SIG-M5 (cell line): ENCODE results near the gene EGFR.

Source experiments
- DNase-seq: peaks from one replicate; lab custom pipeline; 2025; lab: John Stamatoyannopoulos, UW

The EGFR gene

DNA sequence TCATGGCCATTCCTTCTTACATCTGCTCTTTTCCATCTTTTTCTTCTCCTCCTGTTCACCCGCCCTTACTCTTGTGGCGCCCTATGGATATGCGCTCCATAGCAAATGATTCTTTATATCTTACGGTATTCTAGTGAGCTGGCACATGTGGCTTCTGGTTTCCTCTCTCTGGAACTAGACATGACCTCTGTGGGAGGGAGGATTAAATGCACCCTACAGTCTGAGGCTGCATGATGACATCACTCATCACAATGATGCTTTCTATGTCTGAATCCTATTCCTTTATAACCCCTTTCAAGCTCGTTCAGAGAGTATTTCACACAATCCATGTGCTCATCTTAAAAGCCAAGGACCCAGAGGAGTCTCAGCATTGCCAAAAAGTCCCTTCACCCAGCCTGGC, 153.3 kb downstream of the EGFR start:
- no peak for DNase-seq

DNA sequence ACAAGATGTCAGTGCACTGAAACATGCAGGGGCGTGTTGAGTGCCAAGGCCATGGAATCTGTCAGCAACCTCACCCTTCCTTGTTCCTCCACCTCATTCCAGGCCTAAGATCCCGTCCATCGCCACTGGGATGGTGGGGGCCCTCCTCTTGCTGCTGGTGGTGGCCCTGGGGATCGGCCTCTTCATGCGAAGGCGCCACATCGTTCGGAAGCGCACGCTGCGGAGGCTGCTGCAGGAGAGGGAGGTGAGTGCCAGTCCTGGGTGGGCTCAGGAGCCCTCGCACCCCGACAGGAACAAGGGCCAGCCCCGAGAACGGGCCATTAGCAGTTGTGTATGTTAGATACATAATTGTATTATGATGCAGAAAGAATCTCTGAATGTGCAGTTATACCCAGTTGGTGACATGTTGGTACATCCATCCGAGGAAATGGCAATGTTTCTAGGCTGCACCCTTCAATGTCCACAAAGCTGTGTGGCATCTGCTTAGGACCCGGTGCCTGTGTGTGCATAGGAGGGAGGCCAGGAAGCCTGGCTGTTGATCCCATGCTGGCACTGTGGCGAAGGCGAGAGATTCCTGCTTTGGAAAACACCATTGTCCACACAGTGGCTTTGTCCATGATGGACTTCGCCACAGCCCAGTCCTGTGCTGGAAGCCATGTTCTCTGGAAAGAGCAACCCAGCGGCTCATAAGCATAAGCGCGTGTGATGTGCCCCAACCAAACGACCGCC, 154.2 kb downstream of the EGFR start:
- DNase-seq, result no peak

DNA sequence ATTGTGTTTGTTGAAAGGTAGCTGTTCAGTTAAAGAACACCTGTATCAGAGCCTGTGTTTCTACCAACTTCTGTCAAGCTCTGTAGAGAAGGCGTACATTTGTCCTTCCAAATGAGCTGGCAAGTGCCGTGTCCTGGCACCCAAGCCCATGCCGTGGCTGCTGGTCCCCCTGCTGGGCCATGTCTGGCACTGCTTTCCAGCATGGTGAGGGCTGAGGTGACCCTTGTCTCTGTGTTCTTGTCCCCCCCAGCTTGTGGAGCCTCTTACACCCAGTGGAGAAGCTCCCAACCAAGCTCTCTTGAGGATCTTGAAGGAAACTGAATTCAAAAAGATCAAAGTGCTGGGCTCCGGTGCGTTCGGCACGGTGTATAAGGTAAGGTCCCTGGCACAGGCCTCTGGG, 154.9 kb downstream of the EGFR start:
- DNase-seq, result no peak

DNA sequence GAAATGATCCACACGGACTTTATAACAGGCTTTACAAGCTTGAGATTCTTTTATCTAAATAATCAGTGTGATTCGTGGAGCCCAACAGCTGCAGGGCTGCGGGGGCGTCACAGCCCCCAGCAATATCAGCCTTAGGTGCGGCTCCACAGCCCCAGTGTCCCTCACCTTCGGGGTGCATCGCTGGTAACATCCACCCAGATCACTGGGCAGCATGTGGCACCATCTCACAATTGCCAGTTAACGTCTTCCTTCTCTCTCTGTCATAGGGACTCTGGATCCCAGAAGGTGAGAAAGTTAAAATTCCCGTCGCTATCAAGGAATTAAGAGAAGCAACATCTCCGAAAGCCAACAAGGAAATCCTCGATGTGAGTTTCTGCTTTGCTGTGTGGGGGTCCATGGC, 155.6 kb downstream of the EGFR start:
- DNase-seq, result no peak

DNA sequence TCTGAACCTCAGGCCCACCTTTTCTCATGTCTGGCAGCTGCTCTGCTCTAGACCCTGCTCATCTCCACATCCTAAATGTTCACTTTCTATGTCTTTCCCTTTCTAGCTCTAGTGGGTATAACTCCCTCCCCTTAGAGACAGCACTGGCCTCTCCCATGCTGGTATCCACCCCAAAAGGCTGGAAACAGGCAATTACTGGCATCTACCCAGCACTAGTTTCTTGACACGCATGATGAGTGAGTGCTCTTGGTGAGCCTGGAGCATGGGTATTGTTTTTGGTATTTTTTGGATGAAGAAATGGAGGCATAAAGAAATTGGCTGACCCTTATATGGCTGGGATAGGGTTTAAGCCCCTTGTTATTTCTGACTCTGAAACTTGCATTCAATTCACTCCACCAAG, 156.0 kb downstream of the EGFR start:
- no peak for DNase-seq

DNA sequence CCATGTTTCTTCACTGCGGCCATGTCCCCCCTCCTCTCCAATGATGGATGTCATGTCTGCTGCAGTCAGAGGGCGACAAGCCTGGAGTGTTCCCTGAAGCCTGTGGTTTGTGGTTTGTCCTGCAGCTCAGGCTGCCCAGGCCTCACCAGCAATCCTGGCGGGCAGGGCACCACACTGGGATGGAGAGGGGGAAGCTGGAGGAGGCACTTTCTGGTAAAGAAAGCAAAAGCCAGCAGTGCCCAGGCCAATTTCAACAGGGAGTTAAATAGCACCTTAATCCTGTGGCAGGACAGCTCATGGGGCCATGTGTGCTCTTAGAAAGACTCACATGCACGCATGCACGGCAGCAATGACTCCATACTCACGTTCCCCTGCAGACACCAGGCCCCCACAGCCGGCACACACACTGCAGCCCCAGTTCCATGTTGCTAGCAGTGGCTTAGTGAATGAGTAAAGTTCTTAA, 158.3 kb downstream of the EGFR start:
- no peak for DNase-seq

DNA sequence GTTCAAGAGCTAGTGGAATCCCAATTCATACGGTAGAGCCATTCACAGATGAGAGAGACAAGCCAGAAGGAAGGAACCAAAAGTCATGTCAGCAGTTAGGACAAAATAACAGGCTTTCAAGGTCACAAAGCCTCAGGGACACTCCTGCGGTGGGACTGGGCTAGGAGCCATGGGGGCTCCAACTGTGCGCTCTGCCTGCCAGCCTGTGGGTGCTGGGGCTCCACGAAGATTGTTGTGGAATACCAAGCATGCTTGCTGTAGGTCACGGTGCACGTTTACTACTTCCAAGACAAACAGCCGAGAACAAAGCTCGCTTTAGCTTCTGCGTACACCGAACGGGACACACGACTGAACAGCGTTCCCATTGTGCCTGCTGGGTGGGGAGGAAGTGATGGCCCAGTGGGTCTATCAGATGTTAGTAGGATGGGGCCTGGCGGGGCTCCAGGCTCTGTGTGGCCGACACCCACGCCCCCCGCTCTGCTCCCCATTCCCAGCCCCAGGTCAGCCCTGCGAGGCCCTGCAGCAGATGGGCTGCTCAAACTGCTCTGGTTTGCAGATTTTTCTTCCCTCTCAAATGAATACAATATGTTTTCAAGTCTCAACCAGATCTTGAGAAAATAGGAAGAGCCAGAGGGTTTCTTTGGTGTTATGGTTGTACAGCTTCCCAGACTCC, 158.9 kb downstream of the EGFR start:
- no peak for DNase-seq

DNA sequence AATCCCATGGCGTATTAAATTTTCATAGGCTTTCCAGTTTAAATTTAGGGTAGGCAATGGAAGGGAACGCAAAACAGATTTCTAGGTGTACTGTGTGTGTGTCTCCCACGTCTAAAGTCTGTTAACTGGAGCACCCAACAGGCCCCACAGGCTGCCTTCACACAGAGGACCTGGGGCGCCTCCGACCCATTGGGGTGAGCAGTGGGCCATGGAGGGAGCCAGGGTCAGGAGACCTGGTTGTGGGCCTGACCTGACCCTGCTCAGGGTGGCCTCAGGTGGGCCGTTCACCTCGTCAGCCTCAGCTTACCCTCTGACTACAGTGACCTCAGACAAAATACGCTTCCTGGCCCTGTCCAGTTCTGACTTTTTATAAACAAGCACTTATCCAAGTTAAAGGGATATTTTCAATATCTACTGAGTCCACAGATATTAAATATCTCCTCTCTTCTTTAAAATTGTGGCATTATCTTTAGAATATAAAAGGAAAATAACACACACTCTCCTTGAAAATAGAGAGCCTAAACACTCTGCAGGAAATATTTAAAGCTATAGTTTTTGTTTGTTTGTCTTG, 159.6 kb downstream of the EGFR start:
- DNase-seq, result no peak

DNA sequence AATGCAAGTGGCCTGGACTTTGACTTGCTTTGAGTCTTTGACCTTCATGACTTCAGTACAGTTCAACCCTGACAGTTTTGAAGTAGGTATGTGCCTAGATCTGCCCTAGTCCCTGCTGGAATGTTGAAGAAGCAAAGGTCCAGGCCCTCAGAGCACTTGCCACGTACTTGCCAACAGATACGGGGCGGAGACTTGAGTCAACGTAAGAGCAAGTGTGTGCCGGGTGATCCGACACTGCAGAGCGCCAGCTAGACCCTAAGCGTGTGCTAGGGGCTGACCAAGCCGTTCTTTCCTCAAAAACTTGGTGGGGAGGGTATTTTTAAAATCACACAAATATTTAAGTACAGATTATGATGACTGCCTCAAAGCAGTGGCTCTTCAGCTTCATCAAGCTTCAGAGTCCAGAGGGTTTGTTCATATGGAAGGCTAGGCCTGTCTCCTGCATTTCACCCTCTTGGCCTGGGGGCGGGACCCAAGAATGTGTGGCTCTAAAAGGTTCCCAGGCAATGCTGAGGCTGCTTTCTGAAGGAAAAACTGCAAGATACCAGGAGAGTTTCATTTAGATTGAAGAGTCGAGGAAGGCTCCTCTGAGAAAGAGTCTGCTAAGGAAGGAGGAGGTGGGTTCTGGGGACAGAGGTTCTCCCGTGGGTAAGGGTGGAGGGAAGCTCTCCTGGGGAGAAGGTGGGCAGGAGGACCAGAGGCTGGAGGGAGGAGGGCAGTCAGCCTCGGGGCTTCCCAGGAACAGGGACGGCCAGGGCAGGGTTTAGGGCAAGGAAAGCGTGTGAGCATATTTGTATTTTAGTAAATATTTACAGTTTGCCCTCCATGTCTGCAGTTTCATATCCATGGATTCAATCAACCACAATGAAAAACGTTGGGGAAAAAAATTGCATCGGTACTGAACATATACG, 160.3 kb downstream of the EGFR start:
- DNase-seq, result no peak

DNA sequence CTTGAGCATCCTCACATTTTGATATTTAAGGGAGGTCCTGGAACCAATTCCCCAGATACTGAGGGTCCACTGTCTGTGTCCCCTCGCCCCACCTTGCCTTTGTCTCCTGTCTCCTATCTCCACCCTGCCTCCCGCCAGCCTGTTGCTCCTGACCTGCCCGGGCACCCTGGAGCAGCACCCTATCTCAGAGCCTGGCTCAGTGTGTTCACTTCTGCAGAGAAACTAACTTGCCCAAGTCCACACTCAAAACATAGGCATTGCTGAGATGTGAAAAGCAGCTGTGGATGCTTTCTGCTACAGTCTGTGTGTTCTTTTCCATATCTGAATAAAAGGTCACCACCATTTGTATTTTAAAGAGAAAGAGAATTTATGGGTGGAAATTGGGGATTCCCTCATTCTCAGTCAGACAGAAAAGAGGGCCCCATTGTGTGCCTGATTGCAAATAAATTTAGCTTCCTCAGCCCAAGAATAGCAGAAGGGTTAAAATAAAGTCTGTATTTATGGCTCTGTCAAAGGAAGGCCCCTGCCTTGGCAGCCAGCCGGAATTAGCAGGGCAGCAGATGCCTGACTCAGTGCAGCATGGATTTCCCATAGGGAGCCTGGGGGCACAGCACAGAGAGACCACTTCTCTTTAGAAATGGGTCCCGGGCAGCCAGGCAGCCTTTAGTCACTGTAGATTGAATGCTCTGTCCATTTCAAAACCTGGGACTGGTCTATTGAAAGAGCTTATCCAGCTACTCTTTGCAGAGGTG, 161.3 kb downstream of the EGFR start:
- DNase-seq, result no peak

DNA sequence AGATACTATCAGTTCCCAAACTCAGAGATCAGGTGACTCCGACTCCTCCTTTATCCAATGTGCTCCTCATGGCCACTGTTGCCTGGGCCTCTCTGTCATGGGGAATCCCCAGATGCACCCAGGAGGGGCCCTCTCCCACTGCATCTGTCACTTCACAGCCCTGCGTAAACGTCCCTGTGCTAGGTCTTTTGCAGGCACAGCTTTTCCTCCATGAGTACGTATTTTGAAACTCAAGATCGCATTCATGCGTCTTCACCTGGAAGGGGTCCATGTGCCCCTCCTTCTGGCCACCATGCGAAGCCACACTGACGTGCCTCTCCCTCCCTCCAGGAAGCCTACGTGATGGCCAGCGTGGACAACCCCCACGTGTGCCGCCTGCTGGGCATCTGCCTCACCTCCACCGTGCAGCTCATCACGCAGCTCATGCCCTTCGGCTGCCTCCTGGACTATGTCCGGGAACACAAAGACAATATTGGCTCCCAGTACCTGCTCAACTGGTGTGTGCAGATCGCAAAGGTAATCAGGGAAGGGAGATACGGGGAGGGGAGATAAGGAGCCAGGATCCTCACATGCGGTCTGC, 162.2 kb downstream of the EGFR start:
- DNase-seq, result no peak

DNA sequence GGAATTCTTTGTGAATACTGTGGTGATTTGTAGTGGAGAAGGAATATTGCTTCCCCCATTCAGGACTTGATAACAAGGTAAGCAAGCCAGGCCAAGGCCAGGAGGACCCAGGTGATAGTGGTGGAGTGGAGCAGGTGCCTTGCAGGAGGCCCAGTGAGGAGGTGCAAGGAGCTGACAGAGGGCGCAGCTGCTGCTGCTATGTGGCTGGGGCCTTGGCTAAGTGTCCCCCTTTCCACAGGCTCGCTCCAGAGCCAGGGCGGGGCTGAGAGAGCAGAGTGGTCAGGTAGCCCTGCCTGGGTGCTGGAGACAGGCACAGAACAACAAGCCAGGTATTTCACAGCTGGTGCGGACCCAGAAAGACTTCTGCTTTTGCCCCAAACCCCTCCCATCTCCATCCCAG, 162.9 kb downstream of the EGFR start:
- DNase-seq, result no peak

DNA sequence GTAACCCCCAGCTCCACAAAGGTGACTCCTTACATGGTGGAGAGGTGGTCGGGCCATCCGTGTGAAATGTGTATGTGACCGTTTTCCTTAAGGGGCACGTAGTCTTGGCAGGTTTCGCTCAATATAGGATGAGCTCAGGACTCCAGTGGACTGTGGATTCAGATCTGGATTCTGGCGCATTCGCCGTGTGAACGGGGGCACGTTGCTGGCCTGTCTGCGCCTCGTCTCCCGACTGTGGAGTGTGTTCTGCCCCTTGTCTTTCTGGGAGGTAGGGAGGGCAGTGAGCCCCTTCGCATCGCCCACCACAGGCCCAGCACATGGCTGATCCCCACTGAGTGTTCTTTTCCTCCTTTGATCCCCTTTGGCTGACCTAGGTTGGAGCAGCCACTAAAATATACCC, 165.1 kb downstream of the EGFR start:
- DNase-seq, result no peak

DNA sequence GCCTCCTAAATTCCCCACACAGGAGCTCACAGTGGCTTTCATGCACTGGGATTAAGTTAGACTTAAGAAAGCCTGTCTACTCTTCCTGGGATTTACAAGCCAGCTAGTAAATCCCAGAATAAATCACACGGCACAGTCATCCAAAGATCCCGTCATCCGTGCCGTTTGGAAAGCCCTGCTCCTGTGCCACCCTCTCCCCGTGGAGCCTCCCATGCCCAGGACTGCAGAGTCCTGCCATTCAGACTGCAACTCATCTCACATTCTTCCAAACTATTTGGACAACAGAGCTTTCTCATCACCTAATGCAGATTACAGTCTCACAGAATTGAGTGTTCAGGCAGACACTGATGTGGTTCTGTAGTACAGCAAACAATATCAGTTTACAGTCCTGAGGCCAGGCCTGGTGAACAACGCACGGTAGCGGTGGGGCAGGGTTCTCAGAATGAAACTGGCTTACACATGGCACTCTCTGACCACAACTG, 166.5 kb downstream of the EGFR start:
- DNase-seq, result no peak

DNA sequence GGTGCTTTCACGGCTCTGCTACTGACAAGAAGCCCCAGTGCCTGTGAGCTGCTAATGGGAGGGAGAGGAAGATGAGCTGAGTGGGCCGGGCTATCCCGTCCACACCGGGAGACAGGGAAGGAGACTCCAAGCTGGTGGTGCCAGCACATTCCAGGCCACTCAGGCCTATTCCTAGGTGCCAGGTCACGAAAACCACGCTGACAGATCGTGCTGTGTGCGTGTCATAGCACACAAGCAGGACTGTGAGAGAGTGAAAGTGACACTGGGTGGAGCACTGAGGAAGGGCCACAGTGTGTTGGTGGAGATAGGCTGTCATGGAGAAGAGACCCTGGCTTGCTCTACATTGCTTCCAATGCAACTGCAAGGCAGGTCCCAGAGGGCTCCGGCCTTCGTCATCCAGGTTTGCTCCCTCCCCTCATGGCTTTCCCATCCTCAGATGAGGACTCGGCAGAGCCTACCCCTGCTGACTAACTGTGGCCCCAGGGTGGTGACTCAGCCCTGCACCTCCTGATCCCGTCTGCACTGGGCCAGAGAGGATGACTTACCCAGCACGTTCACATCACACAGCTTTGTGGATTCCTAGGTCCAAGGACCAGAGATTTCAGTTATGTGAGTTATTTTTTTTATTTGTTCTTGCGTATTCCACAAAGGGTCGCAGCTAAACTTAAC, 167.3 kb downstream of the EGFR start:
- DNase-seq, result no peak

DNA sequence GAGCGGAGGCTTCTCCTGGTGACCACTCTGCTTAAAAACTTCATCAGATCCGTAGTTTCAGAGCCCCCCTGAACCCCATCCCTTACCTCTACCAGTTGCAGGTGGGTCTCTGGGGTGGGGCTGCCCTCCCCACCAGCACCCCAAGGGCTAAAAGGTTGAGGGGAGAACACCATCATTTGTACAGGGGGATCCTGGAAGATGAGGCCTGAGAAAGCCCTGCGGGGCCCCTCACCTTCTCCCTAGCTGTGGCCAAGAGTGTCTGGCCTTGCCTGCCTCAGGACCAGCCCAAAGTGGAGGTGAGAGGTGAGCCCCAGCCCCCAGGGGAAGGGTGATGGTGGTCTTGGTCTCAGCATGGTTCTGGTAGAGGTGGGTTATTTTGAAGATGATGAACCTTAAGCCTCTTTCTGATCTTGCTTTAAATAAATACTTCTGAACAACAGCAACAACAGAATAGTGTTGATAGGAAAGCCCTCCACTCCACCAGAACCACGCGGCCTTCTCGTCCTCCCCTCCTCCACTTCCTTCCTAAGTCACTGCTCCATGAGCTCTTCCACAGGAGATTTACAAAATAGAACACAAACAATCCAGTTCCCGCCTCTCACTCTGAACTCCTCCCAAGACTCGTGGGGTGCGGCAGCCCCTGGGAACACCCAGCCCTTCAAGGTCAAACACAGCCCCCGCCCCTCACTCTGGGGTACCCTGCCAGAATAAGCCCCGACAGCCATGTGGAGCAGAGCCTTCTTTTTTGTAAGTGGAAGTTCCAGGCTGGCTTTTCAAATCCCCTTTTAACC, 169.1 kb downstream of the EGFR start:
- DNase-seq, result no peak

DNA sequence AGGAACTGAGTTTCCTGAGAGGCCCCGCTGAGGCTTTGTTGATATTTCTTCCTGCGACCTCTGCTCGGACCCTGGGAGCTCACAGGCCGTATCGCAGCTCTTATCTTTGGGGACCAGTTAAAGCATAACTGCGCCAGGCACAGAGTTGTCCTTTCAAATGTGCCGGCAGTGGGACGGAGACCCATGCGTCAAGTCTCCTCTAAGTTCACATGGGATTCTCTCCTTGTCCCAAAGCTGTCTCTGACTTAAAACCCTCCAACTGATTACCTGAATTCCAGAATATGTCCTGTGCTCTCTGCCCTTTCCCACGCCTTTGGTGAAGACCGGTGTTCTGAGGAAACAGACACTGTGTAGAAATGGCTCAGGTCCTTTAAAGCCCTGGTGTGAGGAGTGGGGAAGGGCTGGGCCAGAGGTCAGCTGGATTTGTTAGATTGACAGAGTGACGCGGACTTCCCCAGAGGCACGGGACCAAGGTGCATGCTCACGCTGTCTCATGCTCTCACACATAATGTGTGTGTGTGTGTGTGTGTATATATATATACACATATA, 169.8 kb downstream of the EGFR start:
- DNase-seq, result no peak

DNA sequence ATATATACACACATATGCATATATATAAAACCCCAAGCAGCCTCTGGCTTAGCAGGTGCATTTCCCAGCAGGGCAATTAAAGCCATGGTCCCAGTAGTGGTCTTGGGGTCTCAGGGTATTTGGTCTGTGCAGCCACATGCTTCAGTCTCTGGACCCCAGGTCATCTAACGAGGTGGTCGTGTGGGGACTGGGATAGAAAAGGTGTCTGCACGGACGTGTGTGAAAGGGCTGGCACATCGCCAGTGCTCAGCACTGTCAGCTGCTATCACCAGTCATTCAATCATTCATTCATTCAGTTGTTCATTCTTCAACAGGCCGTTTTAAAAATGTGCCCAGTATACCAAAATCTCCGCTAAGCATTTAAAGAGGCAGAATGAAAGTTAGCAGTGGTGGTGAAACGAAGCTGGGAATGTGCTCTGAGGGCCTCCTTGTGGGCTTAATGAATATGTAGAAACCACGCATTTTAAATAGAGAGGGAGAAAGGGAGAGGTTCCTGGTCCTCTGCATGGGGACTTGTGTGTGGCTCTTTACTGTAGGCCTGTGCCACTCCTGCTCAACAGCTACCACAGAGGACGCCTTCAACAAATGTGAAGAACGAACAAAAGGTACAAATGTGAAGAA, 170.4 kb downstream of the EGFR start:
- no peak for DNase-seq

DNA sequence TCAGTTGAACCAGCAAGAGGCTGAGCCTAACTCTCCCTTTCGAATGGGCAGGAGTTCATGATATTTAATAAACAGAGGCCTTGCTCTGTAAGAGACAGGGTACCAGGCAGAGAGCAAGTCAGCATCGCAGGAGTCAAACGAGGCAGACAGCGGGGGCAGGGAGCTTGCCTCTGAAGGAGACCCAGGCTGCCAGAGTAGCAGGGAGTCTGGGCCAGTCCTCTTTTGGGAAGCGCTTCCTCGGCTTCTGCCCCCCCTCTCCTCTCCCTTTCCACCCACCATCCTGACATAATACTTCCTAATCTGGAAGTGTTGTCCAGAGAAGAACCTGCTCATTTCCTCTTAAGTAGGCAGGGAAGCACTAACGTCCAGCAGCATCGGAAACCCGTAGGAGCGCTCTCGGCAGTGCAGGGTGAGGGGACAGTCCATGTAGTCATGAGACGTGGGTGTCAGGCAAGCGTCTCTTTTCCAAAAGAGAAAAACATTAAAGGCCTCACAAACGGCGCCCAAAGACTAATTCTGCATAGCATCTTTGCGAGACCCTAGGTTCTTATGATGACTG, 171.1 kb downstream of the EGFR start:
- no peak for DNase-seq
